Activated naive CD4-positive, alpha-beta T cell treated with Interleukin-2 at 50 U/mL for 16 hours (primary cell): Measurements from ENCODE around the gene IL12RB1.

ENCODE experiments used
- DNase-seq: peaks from one replicate; pipeline ENCODE4 v3.0.0-alpha.2; 2020

IL12RB1 gene

DNA sequence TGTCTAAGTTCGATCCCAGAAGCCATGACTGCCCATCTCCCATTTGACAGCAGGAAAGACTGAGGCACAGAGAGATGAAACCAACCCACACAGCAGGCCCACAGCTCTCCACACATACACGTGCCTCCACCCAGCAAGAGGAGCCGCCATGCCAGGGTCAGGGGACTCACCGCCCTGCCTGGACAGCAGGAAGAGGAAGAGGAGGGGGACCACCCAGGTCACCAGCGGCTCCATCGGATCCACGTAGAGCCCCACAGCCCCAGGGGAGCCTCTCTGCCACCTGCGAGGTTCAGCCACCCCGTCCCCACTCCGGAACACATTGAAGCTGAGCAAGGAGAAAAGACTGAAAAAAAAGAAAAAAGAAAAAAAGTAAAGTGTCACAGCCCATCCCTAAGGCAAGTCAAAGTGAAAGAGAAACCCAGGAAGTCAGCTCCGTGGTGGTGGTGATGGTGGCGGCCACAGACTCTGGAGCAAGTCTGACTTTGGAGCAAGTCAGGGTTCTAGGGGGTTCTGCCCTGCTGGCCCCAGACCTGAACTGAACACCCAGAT, at the start of gene IL12RB1:
IL12RB1 (minus strand) TSS at position 345 of the 549 bp plus-strand sequence; CDS start at position 234, 111 bp downstream.
- DNase-seq, result peak; percentile 59

DNA sequence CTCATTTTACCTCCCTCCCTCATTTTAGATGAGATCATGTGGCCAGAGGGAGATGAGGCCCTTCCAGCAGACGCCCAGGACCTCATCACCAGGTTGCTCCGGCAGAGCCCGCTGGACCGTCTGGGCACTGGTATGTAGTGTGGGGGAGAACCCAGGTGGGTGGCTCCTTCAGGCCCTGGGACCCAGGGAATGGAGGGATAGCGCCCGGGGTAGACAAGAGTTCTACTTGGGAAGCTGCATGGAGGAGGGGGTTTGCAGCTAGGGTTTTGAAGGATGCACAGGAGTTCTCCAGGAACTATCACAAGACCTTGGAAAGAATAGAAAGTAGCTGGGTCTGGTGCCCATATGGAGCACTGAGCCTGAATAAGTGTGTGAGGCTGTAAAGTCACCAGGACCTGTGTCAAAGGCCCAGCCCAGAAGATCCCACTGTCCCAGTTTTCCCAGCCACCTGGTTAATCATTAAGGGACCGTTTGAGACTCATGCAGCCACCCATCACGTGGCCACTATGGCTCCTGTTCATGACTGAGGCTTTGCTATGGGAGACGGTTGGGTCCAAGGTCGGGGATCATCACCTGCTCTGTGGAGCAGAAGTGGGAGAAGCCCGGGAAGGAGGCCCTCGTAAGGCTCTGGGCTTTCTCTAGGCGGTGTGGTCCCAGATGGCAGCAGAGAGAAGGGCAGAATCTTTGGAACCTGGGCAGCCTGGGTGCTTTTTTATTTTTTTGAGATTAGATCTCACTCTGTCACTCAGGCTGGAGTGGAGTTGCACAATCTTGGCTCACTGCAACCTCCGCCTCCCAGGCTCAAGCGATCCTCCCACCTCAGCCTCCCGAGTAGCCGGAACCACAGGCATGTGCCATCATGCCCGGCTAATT, 49.2 kb upstream of the IL12RB1 start:
- DNase-seq, result no peak

DNA sequence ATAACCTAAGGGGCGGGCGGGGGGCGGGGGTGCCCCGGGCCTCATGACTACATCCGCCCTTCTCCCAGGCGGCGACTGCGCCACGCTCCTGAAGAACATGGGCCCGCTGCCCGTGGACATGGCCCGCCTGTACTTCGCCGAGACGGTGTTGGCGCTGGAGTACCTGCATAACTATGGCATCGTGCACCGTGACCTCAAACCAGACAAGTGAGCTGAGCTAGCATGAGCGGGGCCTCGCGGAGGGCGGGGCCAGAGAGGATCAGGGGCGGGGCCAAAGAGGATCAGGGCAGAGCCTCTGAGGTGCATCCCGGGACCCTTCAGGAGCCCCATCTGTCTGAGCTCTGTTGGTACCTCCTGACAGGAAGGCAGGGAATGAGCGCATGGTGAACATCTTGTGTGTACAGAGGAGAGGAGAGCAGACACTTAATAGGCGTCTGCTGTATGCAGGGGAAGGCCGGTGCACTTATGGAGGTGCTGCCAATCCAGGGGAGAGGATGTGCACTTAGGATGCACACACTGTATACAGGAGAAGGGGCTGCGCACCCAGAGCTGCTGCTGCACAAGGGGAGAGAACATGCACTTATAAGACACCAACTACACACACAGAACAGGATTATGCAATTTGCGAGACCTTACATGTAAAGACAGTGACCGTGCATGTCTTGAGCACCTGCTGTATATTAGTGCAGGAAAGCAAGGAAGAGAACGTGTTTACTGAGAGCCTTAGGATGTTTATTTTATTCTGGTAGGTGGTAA, 45.3 kb upstream of the IL12RB1 start:
- DNase-seq, result no peak

DNA sequence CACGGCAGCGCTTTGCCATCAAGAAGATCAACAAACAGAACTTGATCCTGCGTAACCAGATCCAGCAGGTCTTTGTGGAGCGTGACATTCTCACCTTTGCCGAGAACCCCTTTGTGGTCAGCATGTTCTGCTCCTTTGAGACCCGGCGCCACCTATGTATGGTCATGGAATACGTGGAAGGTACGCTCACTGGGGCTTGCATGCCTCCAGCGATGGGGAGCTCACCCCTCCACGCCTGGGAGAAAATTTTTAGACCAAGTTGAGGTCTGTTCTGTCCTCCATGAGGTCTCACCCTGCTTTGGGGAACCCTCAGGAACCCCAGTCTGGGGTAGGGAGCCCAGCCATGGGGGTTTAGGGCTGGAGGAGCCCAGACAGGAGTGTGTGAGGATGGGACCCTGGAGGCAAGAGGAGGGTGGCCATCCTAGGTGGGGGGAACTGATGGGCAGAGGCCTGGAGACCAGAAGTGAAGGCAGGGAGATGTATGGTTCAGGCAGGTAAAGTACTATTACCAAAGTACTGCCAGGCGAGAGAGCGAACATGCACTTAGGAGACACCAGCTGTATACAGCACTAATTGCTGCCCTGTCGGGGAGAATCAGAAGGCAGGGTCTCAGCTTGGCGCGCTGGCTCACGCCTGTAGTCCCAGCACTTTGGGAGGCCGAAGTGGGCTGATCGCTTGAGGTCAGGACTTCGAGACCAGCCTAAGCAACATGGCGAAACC, 43.9 kb upstream of the IL12RB1 start:
- DNase-seq, result no peak

DNA sequence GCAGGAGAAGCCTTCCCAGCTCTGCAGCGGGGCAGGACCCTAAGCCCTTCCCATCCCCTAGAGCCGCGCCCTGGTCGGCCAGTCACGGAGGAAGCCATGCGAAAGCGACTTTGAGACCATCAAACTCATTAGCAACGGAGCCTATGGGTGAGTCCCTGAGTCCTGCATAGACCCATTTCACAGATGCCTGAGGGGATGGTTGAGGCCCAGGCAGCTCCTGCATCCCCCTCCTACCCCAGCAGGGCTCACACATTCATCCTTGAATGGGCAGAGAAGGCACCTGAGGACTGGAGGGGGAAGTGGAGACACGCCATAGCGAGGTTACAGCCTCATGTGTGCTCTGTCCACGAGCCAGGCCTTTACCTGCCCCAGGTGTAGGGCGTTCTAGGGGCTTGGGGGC, 42.1 kb upstream of the IL12RB1 start:
- DNase-seq, result no peak

DNA sequence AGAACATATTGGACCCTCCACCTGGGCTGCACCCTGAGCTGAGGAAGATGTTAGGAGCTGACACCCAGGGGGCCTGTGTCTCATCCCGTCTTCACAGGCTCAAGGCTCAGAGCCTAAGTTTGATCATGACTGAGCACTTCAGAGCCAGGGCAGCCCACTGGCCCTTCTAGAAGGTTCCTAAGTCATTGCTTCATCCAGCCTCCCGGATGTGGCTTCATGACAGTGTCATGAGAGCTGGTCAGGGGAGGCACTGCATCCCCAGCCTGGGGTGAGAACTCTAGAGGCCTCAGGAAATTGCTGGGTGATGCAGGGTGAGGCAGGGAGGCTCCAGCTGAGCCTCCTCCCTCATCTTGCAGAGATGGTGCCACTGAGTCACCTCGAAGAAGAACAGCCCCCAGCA, 41.3 kb upstream of the IL12RB1 start:
- DNase-seq, result no peak

DNA sequence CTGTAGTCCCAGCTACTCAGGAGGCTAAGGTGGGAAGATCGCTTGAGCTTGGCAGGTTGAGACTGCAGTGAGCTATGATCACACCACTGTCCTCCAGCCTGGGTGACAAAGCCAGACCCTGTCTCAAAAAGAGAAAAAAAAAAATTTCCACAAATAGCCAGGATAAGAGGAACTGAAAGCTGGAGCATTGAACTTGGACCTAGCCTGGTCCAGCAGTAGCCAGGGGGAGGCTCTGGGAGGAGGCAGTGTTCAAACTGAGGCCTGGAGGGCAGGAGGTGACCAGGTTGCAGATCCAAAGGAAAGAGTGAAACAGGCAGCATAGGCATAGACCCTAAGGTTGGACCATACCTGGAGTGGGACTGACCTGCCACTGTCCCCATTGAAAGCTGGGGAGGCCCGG, 39.4 kb upstream of the IL12RB1 start:
- DNase-seq, result no peak

DNA sequence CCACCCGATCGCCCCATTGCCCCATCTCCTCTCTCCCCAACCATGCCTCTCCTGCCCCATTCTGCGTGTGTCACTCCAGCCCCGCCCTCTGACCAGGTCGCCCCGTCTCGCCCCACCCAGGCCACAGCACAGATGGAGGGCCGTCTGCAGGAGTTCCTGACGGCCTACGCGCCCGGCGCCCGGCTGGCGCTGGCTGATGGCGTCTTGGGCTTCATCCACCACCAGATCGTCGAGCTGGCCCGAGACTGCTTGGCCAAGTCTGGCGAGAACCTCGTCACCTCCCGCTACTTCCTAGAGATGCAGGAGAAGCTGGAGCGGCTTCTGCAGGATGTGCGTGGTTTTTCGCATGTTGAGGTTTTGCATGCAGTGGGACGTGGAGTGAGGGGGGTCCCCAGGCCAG, 37.1 kb upstream of the IL12RB1 start:
- DNase-seq, result no peak

DNA sequence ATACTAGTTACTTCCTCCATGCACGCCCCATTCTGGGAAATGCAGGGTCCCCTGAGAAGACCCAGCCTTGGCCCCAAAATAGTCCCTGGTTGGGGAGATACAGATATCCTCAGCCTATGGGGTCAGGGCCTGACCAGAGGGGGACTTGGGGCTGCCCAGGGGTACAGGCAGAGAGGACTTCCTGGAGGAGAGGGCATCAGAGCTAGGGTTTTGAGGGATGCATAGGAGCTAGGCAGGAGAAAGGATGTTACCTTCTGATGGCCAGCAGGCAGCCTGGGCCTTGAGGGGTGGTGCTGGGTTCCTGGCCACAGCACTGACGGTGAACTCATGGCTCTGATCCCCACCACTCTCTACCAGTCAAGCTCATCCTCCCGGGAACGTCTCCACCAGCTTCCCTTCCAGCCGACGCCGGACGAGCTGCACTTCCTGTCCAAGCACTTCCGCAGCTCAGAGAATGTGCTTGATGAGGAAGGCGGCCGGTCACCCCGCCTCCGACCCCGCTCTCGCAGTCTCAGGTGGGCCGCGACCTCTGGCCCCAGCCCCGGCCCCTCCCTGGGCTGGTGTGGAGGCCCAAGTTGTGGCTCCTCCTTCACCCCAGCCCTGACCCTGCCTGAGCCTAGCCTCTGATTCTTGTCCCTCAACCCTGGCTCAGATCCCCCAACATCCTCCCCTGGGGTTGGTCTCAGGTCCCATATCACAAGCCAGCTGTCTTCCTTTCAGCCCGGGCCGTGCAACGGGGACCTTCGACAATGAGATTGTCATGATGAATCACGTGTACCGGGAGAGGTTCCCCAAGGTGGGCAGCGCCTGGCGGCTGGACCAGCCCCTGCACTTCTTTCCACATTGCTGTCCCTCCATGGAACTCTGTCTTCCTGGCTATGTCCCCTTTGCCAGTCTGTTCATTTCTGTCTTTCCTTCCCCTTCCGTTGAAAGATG, 36.4 kb upstream of the IL12RB1 start:
- DNase-seq, result no peak

DNA sequence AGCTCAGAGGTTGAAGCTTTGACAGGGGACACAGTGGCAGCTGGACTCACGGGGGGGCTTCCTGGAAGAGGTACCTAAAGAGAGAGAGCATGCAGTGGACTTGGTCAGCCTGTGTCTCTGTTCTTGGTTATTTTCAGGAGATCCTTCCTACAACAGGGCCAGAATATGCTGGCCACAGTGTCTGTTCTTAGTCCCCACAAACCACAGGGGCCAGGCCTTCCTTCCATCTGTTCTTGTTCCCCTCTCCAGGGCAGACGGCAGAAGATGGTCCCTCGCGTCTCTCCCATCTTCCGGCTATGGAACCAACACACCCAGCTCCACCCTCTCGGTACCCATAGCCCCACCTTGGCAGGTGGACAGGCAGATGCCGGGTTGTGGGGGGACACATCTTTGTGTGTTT, 35.7 kb upstream of the IL12RB1 start:
- DNase-seq, result no peak

DNA sequence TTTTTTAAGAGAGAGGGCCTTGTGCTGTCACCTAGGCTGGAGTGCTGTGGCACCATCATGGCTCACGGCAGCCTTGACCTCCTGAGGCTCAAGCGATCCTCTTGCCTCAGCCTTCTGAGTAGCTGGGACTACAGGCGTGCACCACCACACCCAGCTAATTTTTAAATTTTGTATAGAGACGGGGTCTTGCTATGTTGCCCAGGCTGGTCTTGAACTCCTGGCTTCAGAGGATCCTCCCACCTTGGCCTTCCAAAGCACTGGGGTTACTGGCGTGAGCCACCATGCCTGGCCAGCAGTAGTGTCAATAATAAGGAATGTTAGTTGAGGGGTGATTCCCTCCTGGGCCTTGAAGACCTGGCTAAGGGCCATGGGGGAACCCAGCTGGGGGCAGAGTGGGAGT, 34.4 kb upstream of the IL12RB1 start:
- DNase-seq, result no peak

DNA sequence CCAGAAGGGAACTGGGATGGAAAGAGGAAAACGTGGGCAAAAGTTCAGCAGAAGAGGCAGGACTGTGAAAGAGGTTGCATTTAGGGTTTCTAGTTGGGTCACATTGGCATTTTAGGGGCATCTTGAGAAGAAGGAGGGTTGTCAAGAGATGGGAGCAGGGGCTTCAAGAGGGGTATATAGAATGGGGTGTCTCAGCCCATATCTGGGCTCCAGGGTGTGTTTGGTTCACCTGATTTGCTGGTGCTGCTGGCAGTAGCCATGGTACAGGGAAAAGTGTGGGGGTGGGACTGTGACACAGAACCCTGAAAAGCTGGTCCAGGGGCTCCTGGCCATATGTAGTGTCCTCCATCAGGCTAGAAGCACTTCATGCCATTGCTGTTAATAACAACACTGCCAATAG, 33.4 kb upstream of the IL12RB1 start:
- DNase-seq, result no peak

DNA sequence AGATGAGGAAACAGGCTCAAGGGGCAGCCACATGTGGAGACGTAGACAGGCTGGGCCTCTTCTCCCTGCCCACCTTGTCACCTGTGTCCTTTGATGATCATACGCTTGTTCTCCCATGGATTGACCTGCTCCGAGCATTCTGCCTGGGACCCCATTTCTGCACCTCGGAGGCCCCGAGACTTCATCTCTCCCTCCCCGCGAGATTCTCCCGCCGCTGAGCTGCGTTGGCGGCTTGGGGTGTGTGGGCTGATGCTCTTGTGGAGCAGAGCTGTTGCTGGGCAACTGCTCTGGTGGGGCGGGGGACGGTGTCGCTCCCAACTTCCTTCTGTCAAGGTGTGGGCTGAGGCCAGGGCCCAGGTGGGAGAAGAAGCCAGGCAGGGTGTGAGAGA, 33.0 kb upstream of the IL12RB1 start:
- peak; percentile 69 for DNase-seq

DNA sequence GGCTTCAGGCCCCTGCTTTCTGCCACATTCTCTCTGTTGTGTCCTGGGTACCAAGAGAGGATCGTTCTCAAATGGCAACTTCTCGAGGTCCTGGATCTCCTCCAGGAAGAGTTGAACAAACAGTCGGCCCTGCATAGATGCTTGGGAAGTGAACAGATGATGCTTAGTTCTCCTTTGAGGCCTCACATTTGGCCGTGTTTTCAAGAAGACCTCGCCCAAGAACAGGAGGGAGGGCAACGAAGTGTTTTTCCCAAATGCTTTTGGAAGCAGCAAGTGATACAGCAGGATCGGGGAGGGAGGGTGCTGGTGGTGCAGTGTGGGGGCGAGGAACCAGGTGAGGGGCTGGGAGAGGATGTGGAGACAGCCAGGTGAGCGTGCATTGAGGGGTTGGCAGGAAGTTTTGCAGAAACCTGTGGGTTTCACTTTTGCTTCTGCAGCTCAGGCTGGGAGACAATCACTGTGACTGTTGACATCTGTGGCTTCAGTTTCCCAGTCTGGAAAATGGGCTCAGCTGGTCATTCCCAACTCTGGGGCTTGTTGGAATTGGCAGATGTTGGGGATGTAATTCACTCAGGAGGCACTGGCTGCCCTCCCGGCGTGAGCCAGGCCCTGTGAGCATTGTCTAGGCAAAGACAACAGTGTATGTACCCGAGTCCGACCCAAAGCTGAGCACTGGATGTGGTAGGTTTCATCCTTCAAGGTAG, 32.4 kb upstream of the IL12RB1 start:
- DNase-seq, result peak; percentile 55

DNA sequence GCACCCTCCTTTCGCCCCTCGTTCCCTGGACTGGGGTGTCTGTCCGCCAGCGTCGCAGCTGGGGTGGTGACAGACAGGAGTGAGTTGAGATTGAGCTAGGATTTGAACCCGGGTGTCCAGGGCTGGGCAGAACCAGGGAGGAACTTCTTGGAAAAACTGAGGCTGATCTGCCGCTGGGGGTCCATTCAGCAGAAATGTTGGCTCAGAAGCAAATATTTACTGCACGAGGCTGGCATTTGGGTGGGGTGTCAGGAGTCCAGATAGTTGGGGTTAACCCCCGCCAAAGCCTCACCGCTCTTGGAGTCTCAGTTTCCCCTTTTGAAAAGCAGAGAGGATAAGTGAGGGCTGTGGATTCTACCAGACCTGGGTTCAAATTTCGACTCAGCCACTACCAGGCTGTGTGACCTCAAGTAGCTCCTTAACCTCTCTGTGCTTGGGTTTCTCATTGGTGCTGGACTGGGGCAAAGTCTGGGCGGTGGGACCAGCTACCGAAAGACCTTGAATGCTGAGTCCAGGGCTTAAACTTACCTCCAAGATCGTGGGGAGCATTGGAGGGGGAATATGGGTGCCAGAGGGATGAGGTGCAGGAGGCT, 31.8 kb upstream of the IL12RB1 start:
- peak; percentile 9 for DNase-seq

DNA sequence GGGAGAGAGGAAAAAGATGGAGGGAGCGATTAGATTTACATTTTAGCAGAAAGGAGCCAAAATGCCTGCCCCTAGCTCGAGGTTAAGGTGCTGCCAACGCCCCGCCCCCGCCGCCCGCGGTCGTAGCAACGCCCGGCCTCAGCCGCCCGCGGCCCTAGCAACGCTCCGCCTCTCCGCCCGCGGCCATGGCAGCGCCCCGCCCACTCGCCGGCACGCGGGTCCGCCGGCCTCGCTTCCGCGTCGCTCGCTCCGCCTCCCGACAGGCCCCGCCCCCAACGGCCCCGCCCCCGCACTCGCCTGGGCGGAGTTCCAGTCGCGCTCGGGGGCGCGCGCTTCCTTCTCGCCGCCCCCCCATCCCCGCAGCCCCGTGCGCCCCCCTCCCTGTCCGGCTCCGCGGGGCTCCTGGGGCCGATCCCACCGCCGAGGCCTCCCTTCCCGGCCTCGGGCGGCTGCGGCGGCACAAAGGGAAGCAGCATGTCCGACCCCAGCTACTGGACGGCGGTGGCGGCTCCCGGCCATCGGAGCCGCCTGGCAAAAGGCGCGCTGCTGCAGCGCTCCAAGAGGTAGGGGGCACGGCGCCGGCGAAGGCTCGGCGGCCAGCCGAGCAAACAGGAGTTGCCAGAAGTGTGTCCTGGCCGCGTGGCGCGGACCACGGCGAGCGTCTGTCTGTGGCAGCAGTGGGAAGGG, 31.1 kb upstream of the IL12RB1 start:
- peak; percentile 94 for DNase-seq

DNA sequence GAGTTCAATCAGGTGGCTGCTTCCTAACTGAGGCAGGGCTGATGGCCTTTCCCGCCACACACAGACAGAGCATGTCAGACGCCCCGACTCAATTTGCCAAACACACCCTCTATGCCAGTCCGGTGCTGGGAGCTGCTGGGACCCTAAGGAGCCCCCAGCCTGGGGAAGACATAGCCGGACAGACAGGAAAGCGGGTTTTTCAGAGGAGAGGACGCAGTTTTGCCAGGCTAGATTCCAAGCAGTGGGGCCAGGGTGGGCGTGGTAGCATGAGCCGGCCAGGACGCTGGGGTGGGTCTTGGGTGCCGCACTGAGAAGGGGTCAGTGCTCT, 30.6 kb upstream of the IL12RB1 start:
- DNase-seq, result no peak

DNA sequence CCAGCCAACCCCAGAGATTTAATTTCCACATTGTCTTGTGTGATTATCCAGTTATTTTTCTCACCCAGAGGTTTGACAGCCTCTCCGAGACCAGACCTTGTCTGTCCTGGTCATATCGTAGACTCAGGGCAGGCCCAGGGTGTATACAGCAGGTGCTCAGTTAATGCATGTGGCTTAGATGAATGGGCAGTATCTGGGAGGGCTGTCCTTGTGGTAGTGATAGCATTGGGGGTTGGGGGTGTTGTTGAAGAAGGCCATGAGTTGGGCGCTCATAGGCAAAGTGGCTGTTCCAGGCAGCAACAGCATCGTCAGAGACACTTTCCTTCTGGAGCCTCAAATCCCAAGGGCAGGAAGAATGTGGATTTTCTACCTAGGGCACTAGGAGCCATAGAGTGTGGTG, 27.7 kb upstream of the IL12RB1 start:
- no peak for DNase-seq

DNA sequence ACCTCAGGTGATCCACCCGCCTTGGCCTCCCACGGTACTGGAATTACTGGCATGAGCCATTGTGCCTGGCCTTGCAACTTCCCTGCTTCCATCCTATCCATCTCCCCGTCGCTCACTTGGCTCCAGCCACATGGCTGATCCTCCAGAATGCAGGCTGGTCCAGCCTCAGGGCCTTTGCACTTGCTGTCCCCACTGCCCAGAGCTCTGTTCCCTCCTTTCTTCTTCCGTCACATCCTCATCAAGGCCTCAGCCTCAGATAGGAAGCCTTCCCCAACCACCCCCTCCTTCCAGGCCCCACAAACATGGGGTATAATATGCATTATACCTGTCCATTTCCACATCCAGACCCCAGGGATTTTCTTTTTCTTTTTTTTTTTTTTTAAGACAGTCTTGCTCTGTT, 27.1 kb upstream of the IL12RB1 start:
- DNase-seq, result no peak

DNA sequence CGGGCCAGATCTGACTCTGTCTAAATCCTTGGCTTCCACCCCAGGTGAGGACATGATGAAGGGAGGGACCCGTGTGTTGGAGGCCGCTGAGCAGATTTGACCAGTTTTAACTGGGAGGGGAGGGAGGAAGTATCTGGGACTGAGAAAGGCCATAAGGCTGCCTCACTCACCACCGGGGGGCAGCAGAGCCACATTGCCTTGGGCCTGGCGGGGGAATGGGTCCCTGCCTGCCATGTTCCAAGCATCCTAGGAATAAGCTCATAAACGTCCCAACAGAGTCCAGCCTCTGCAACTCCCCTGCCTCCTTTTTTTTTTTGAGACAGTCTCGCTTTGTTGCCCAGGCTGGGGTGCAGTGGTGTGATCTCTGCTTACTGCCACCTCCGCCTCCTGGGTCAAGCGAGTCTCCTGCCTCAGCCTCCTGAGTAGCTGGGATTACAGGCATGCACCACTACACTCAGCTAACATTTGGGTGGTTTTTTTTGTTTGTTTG, 26.3 kb upstream of the IL12RB1 start:
- DNase-seq, result peak; percentile 80
